K562 (cell line): Measurements from ENCODE around the gene MSH2.

Experiments
- CTCF ChIP-seq, 3 experiments: IDR thresholded peaks in 2 of 3; conservative IDR thresholded peaks in 1 of 3; 2 replicates each; pipeline ENCODE4 v1.5.1; 2011 to 2012; ENCODE audit warnings: low read length in 3 of 3, mild to moderate bottlenecking in 3 of 3, control low read depth in 2 of 3, improper control_type of control experiment in 1 of 3, inconsistent platforms in 1 of 3, low read depth in 1 of 3, mixed read lengths in 1 of 3, moderate library complexity in 1 of 3; ENCODE audit not compliant: insufficient read depth in 2 of 3
- EP300 ChIP-seq: IDR thresholded peaks from 2 replicates; pipeline ENCODE4 v1.6.1; 2012; ENCODE audit warnings: low read length, improper control_type of control experiment
- ESRRA ChIP-seq: fragments of 450-650 bp; IDR thresholded peaks from 2 replicates; pipeline ENCODE4 v1.6.1; 2014; ENCODE audit warnings: low read depth, mild to moderate bottlenecking, moderate library complexity, borderline replicate concordance
- MAZ ChIP-seq, 2 experiments: fragments of 450-650 bp in 1 of 2; sonication (generic) in 1 of 2; formaldehyde crosslinking; IDR thresholded peaks in 1 of 2; conservative IDR thresholded peaks in 1 of 2; 2 replicates each; pipeline versions ENCODE4 v1.4.0 to v1.5.0; 2020; ENCODE audit warnings: mild to moderate bottlenecking in 1 of 2, missing genetic modification reagents in 1 of 2
- NFIC ChIP-seq: fragments of 450-650 bp; IDR thresholded peaks from 2 replicates; pipeline ENCODE4 v1.6.1; 2017; ENCODE audit warnings: mild to moderate bottlenecking, inconsistent platforms
- NR1H2 ChIP-seq: sonication (generic); formaldehyde crosslinking; IDR thresholded peaks from 2 replicates; pipeline ENCODE4 v1.4.0; 2020; ENCODE audit warnings: mild to moderate bottlenecking, missing genetic modification reagents
- NUFIP1 ChIP-seq: fragments of 450-650 bp; IDR thresholded peaks from 2 replicates; pipeline ENCODE4 v1.6.1; 2018; ENCODE audit not compliant: partially characterized antibody
- POLR2A ChIP-seq: fragments of 450-650 bp; conservative IDR thresholded peaks from 2 replicates; pipeline ENCODE4 v1.6.1; 2016
- RBBP5 ChIP-seq: fragments of 200-600 bp; sonication (generic); IDR thresholded peaks from 2 replicates; pipeline ENCODE4 v1.6.1; 2012; ENCODE audit warnings: borderline replicate concordance, mild to moderate bottlenecking, low read length, control low read depth, inconsistent platforms; ENCODE audit not compliant: insufficient read depth, poor library complexity, severe bottlenecking
- SETDB1 ChIP-seq: IDR thresholded peaks from one replicate; pipeline ENCODE4 v1.6.1; 2012; ENCODE audit warnings: low read length, control low read depth, inconsistent platforms
- ZNF175 ChIP-seq: fragments of 200-800 bp; sonication (Bioruptor generic); IDR thresholded peaks from 2 replicates; pipeline ENCODE4 v1.6.1; 2016; ENCODE audit warnings: low read depth, mild to moderate bottlenecking, missing genetic modification characterization, missing compliant biosample characterization
- ZZZ3 ChIP-seq: fragments of 450-650 bp; IDR thresholded peaks from 2 replicates; pipeline ENCODE4 v1.6.1; 2016; ENCODE audit warnings: antibody characterized with exemption, mild to moderate bottlenecking, moderate library complexity
- TF ChIP-seq, protein P1 (sequence below): fragments of 250-450 bp; sonication (Bioruptor Pico); IDR thresholded peaks from 2 replicates; pipeline ENCODE4 v1.5.0; 2021; ENCODE audit warnings: mild to moderate bottlenecking, moderate library complexity

- TF ChIP-seq ZNF175 (no peak), POLR2A (no peak), CTCF (IDR thresholded peaks at IDR 0.05 in 2 of 3, conservative IDR thresholded peaks at IDR 0.05 in 1 of 3; ENCODE audit: insufficient read depth in 2 of 3, low read depth in 1 of 3, low read length in 3 of 3) (no peak), NFIC (peak; percentile 34; the same call in 1 of the 2 replicates), EP300 (no peak), ZZZ3 (no peak), MAZ (CRISPR knock-in tag; conservative IDR thresholded peaks at IDR 0.05 in 1 of 2, IDR thresholded peaks at IDR 0.05 in 1 of 2) (no peak), NUFIP1 (no peak), SETDB1 (no peak), RBBP5 (no peak), ESRRA (no peak), NR1H2 (CRISPR knock-in tag) (no peak)
- TF ChIP-seq, protein P1, sequence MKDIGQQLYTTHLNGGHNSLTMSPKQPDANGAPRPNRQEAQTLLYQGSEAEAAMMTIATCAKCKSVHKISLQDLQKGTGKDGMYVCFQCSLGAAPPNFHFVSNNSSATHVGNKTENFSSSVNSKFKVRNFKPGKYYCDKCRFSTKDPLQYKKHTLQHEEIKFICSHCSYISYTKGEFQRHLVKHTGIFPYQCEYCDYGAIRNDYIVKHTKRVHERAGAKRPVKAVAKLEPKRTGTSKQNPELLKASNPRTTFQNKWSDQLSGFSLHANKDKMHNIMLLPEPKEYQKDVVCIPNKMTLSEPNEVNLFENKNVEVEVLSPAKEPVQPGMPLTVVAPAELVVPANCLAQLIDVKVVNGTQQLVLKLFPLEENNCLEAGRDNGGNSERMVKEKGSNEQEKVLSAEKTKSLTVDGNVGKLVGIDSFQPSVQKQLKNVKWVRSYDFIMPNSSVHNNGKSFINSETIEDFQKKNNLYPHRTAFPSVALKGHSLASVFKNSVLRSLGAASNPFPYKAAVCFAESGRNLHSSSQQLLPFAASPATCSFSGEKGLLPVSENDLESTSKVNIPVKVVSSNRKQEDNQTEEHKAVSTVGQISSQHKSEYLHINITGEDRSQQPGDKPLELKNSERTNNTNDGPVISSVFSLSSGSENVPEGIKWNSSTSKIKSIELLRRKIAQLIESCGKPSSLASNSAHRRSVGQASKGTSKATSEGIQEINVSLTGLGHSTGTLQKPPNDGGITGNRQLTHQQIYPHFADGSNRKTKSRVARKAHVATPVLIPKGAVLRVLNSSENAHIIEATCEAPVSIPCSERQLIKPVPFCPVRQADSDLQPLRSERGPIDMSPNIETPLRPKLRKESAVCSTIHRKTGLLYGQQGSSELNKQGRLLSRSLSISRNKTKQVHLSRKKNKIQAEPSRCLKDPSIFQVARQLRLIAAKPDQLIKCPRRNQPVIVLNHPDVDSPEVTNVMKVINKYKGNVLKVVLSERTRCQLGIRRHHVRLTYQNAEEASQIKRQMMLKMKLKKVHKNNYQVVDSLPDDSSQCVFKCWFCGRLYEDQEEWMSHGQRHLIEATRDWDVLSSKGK = no peak
Measured at GRCh38 chr2:47459021-47459420, 56.1 kb downstream of the MSH2 start.
